Calu3 (cell line): ENCODE results near the gene KCNQ4. TPM values are rescaled to one million over a fixed set of nuclear protein-coding genes. Genes with fewer than 3 reads are reported as not detected.

Experiments used
- BruUV-seq: library from RNA; stranded (reverse); fragments of 400-500 nt; replicated peaks from 2 replicates; lab custom pipeline; 2021; lab: Mats Ljungman, UMichigan
- CTCF ChIA-PET: fragments of 300-600 bp; sonication (Branson Sonifier 250); formaldehyde crosslinking; loops from one replicate; lab custom pipeline; 2022; ENCODE audit warnings: antibody characterized with exemption; lab: Charles Lee
- DNase-seq: peaks from one replicate; pipeline ENCODE4 v3.0.0; 2022
- H3K27ac Mint-ChIP-seq: one replicate; pipeline ENCODE4 v1.8.0; 2022; ENCODE audit warnings: mixed read lengths; ENCODE audit not compliant: unreplicated experiment
- H3K27me3 Mint-ChIP-seq: one replicate; pipeline ENCODE4 v1.8.0; 2022; ENCODE audit warnings: mixed read lengths; ENCODE audit not compliant: unreplicated experiment
- H3K36me3 Mint-ChIP-seq: one replicate; pipeline ENCODE4 v1.8.0; 2022; ENCODE audit warnings: mild to moderate bottlenecking, moderate library complexity, mixed read lengths; ENCODE audit not compliant: insufficient read depth, unreplicated experiment
- H3K4me1 Mint-ChIP-seq: one replicate; pipeline ENCODE4 v1.8.0; 2022; ENCODE audit warnings: mild to moderate bottlenecking, low read depth, mixed read lengths; ENCODE audit not compliant: unreplicated experiment
- H3K4me3 Mint-ChIP-seq: one replicate; pipeline ENCODE4 v1.8.0; 2022; ENCODE audit warnings: mild to moderate bottlenecking, low read depth, moderate library complexity, mixed read lengths; ENCODE audit not compliant: unreplicated experiment
- H3K9me3 Mint-ChIP-seq: one replicate; pipeline ENCODE4 v1.8.0; 2022; ENCODE audit warnings: low read depth, mixed read lengths; ENCODE audit not compliant: unreplicated experiment
- CTCF ChIP-seq: fragments of 200-600 bp; IDR thresholded peaks from one replicate; pipeline ENCODE4 v1.8.0; 2022; ENCODE audit warnings: antibody characterized with exemption; ENCODE audit not compliant: unreplicated experiment
- intact Hi-C: fragments of 100-400 bp; cut with micrococcal nuclease; formaldehyde crosslinking; loops from one replicate; pipeline ENCODE4 v1.10.0; 2022; ENCODE audit not compliant: unreplicated experiment
- total RNA-seq: library from RNA; stranded (reverse); gene quantifications from 2 replicates; pipeline ENCODE4 v1.2.3, GENCODE V29; 2022

Gene KCNQ4
- total RNA-seq, 1 experiment from 2014 or later = 0.92 TPM

- H3K27ac Mint-ChIP-seq = no peak overlapping the region
- CTCF ChIA-PET = interaction anchor here (0.6 to 0.7 kb wide), 2 partner anchors 85 to 221 kb away, joined by 3 read pairs; no protein-coding TSS in a partner anchor
- BruUV-seq = no TSS peak
Observed at GRCh38 chr1:40830419-40830943, 46.9 kb downstream of the KCNQ4 start.

GRCh38 chr1:40831001-40831732, 47.6 kb downstream of the KCNQ4 start:
- no peak for DNase-seq
- Mint-ChIP-seq H3K27me3 (no peaks in the 10 kb centered on the region), H3K4me3 (no peak overlapping the region), H3K27ac (no peak overlapping the region), H3K9me3 (no peaks in the 10 kb centered on the region), H3K4me1 (no peaks in the 10 kb centered on the region), H3K36me3 (no peaks in the 10 kb centered on the region)
- BruUV-seq = no TSS peak
- intact Hi-C loops = no loop called here
- no peak for TF ChIP-seq CTCF
- CTCF ChIA-PET = interaction anchor here (0.6 to 0.7 kb wide), 2 partner anchors 86 to 220 kb away, joined by 3 read pairs; no protein-coding TSS in a partner anchor

More at GRCh38 chr1:40830419-40830943, 46.9 kb downstream of the KCNQ4 start:
- no peak for TF ChIP-seq CTCF
- no peaks in the 10 kb centered on the region for H3K36me3 Mint-ChIP-seq
- H3K4me3 Mint-ChIP-seq = no peak overlapping the region
- H3K9me3 Mint-ChIP-seq = no peaks in the 10 kb centered on the region
- DNase-seq = no peak
- intact Hi-C loops = no loop called here
- no peaks in the 10 kb centered on the region for H3K27me3 Mint-ChIP-seq
- no peaks in the 10 kb centered on the region for H3K4me1 Mint-ChIP-seq

- TF ChIP-seq CTCF = no peak
- intact Hi-C loops = no loop called here
- BruUV-seq = no TSS peak
- no peak for DNase-seq
- Mint-ChIP-seq H3K4me3 (no peak overlapping the region), H3K36me3 (no peaks in the 10 kb centered on the region), H3K9me3 (no peaks in the 10 kb centered on the region), H3K4me1 (no peaks in the 10 kb centered on the region), H3K27me3 (no peaks in the 10 kb centered on the region), H3K27ac (no peak overlapping the region)
- CTCF ChIA-PET = no interaction called here
Observed at GRCh38 chr1:40833979-40834378, 50.4 kb downstream of the KCNQ4 start.

GRCh38 chr1:40834968-40835545, 51.5 kb downstream of the KCNQ4 start:
- no peaks in the 10 kb centered on the region for H3K27me3 Mint-ChIP-seq
- H3K4me1 Mint-ChIP-seq = no peaks in the 10 kb centered on the region
- no peaks in the 10 kb centered on the region for H3K9me3 Mint-ChIP-seq
- H3K4me3 Mint-ChIP-seq = no peak overlapping the region
- CTCF ChIA-PET = no interaction called here
- TF ChIP-seq CTCF = no peak
- H3K36me3 Mint-ChIP-seq = no peaks in the 10 kb centered on the region
- intact Hi-C loops = no loop called here
- BruUV-seq = no TSS peak
- no peak overlapping the region for H3K27ac Mint-ChIP-seq
- DNase-seq = no peak
